GM12892 (cell line): ENCODE data around the gene LCOR. TPM values are rescaled to one million over a fixed set of nuclear protein-coding genes. Genes with fewer than 3 reads are reported as not detected.
"Not testable (repeated sequence)": the region's sequence is repeated elsewhere in the genome, so short reads cannot be mapped to it uniquely, and the experiment has no call there.

ENCODE experiments used
- DNase-seq: peaks from one replicate; pipeline ENCODE4 v3.0.0; 2011; ENCODE audit not compliant: insufficient read length
- FAIRE-seq: peaks from 2 replicates; lab custom pipeline; 2011; peaks lifted over from hg19 to GRCh38; lab: Jason Lieb, UNC
- POLR2A ChIP-seq: IDR thresholded peaks from 2 replicates; pipeline ENCODE4 v1.6.1; 2011; ENCODE audit warnings: low read depth, low read length, control low read depth
- POLR2AphosphoS5 ChIP-seq: IDR thresholded peaks from 2 replicates; pipeline ENCODE4 v1.6.1; 2011; ENCODE audit warnings: low read depth, low read length, control low read depth
- TAF1 ChIP-seq: IDR thresholded peaks from 2 replicates; pipeline ENCODE4 v1.6.1; 2011; ENCODE audit warnings: low read depth, mild to moderate bottlenecking, control low read depth, low read length, borderline replicate concordance
- polyA plus RNA-seq: library from polyadenylated mRNA; unstranded; fragments of >200 nt; gene quantifications from one replicate; pipeline ENCODE4 v1.2.1, GENCODE V29; 2012; ENCODE audit warnings: missing spikeins, inconsistent platforms; ENCODE audit not compliant: missing spikeins

The LCOR gene
- polyA plus RNA-seq: 6.6 TPM

GRCh38 chr10:96831867-96832720, at the start of gene LCOR:
LCOR (plus strand) TSS chr10:96832298; CDS start chr10:96949058, 116,760 bp downstream.
- DNase-seq (peak; percentile 95), FAIRE-seq (no peak)
- TF ChIP-seq POLR2A (peak; percentile 84; the same call in 1 of the 2 replicates), TAF1 (peak; percentile 40; the same call in 1 of the 2 replicates), POLR2AphosphoS5 (peak; percentile 81)

- TF ChIP-seq POLR2AphosphoS5 (no peak), POLR2A (no peak), TAF1 (no peak)
- FAIRE-seq: no peak
- no peak for DNase-seq
Observed at GRCh38 chr10:96784253-96784652, 47.8 kb upstream of the LCOR start.

- peak; percentile 96 for FAIRE-seq
- TF ChIP-seq TAF1: no peak
- TF ChIP-seq POLR2AphosphoS5: no peak
- TF ChIP-seq POLR2A: no peak
- DNase-seq: no peak
Observed at GRCh38 chr10:96789571-96790108, 42.5 kb upstream of the LCOR start.

GRCh38 chr10:96791902-96792301, 40.2 kb upstream of the LCOR start:
- no peak for FAIRE-seq
- TF ChIP-seq POLR2AphosphoS5 (no peak), POLR2A (no peak), TAF1 (no peak)
- no peak for DNase-seq

GRCh38 chr10:96794836-96795733, 37.0 kb upstream of the LCOR start:
- no peak for TF ChIP-seq POLR2AphosphoS5
- no peak for TF ChIP-seq TAF1
- no peak for TF ChIP-seq POLR2A
- FAIRE-seq (no peak), DNase-seq (no peak)

- no peak for TF ChIP-seq POLR2A
- no peak for TF ChIP-seq POLR2AphosphoS5
- no peak for TF ChIP-seq TAF1
- FAIRE-seq (no peak), DNase-seq (no peak)
Observed at GRCh38 chr10:96797485-96797884, 34.6 kb upstream of the LCOR start.

- no peak for DNase-seq
- FAIRE-seq: no peak
- no peak for TF ChIP-seq POLR2A
Observed at GRCh38 chr10:96803288-96803664, 28.8 kb upstream of the LCOR start.

- DNase-seq (no peak), FAIRE-seq (no peak)
- no peak for TF ChIP-seq TAF1
- TF ChIP-seq POLR2AphosphoS5: no peak
- no peak for TF ChIP-seq POLR2A
Observed at GRCh38 chr10:96814264-96814663, 17.8 kb upstream of the LCOR start.

- not testable (repeated sequence) for FAIRE-seq
Observed at GRCh38 chr10:96818971-96819370, 13.1 kb upstream of the LCOR start.

GRCh38 chr10:96820765-96821164, 11.3 kb upstream of the LCOR start:
- no peak for FAIRE-seq
- no peak for DNase-seq
- no peak for TF ChIP-seq POLR2AphosphoS5
- TF ChIP-seq POLR2A: no peak
- no peak for TF ChIP-seq TAF1

More at GRCh38 chr10:96818971-96819370, 13.1 kb upstream of the LCOR start:
- not testable (repeated sequence) for DNase-seq

- DNase-seq (no peak), FAIRE-seq (no peak)
Observed at GRCh38 chr10:96826438-96826837, 5.7 kb upstream of the LCOR start.

More at GRCh38 chr10:96826438-96826837, 5.7 kb upstream of the LCOR start:
- no peak for TF ChIP-seq POLR2A
- TF ChIP-seq POLR2AphosphoS5: no peak
- TF ChIP-seq TAF1: no peak
